Gastroesophageal sphincter (tissue), 3 donors: ENCODE measurements around the gene EVC.

ENCODE experiments used
- POLR2AphosphoS5 ChIP-seq: sonication (generic); formaldehyde crosslinking; IDR thresholded peaks from one replicate; pipeline ENCODE4 v1.6.1; 2017; ENCODE audit warnings: antibody characterized with exemption
- TF ChIP-seq, protein P1 (sequence below), 4 experiments: fragments of 200-600 bp in 2 of 4; fragments of 450-650 bp in 2 of 4; sonication (generic) in 1 of 4; IDR thresholded peaks; one replicate each; pipeline ENCODE4 v1.5.1; 2017 to 2019; ENCODE audit warnings: antibody characterized with exemption in 4 of 4, mild to moderate bottlenecking in 2 of 4, moderate library complexity in 2 of 4

DNA sequence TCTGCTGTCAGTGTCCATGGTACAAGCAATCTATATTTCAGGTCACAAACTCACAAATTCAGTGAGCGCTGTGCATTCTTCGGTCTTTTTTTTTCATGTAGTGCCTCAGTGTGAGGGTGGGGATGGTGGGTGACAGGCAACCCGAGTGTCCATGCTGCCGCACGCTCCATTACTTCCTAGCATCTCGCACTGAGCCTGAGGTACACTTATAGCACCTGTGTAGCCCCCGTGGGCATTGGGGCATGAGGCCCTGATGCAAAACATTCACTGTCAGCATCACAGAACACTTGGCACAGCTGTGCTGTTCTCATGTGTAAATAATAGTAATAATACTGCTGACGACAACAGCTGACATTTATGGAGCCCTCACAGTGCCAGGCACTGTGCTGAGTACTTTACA lies 34.2 kb upstream of the EVC start:
- TF ChIP-seq, protein P1, sequence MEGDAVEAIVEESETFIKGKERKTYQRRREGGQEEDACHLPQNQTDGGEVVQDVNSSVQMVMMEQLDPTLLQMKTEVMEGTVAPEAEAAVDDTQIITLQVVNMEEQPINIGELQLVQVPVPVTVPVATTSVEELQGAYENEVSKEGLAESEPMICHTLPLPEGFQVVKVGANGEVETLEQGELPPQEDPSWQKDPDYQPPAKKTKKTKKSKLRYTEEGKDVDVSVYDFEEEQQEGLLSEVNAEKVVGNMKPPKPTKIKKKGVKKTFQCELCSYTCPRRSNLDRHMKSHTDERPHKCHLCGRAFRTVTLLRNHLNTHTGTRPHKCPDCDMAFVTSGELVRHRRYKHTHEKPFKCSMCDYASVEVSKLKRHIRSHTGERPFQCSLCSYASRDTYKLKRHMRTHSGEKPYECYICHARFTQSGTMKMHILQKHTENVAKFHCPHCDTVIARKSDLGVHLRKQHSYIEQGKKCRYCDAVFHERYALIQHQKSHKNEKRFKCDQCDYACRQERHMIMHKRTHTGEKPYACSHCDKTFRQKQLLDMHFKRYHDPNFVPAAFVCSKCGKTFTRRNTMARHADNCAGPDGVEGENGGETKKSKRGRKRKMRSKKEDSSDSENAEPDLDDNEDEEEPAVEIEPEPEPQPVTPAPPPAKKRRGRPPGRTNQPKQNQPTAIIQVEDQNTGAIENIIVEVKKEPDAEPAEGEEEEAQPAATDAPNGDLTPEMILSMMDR (IDR thresholded peaks at IDR 0.05) = no peak
- TF ChIP-seq POLR2AphosphoS5 = no peak
